Large intestine (tissue), 3 donors: Measurements from ENCODE around the gene PSMG3. TPM values are rescaled to one million over a fixed set of nuclear protein-coding genes. Genes with fewer than 3 reads are reported as not detected.

ENCODE experiments used
- DNase-seq, 2 donors: peaks; one replicate each; pipeline versions ENCODE4 v3.0.0 to v3.0.0-alpha.2; 2013
- H3K27ac ChIP-seq: one replicate; pipeline ENCODE4 v1.5.1; 2013; ENCODE audit warnings: low read length
- H3K27me3 ChIP-seq: 2 replicates; pipeline ENCODE4 v1.6.1; 2013; ENCODE audit warnings: low read length; ENCODE audit not compliant: control insufficient read depth, insufficient read depth
- H3K36me3 ChIP-seq: 2 replicates; pipeline ENCODE4 v1.6.1; 2013; ENCODE audit warnings: low read length; ENCODE audit not compliant: control insufficient read depth, insufficient read depth
- H3K4me1 ChIP-seq: one replicate; pipeline ENCODE4 v1.6.1; 2013; ENCODE audit warnings: low read length; ENCODE audit not compliant: control insufficient read depth, insufficient read depth
- H3K4me3 ChIP-seq: one replicate; pipeline ENCODE4 v1.5.1; 2013; ENCODE audit warnings: low read length
- H3K9me3 ChIP-seq: one replicate; pipeline ENCODE4 v1.6.1; 2013; ENCODE audit warnings: mild to moderate bottlenecking, low read depth, low read length, moderate library complexity; ENCODE audit not compliant: control insufficient read depth
- WGBS: methylation state at CpG from one replicate; pipeline ENCODE4 v1.1.5; 2013; ENCODE audit warnings: low lambda C conversion rate; ENCODE audit not compliant: insufficient coverage; 5-methylcytosine and 5-hydroxymethylcytosine counted together
- polyA plus RNA-seq: library from polyadenylated mRNA; unstranded; fragments of 120-200 nt; gene quantifications from one replicate; pipeline ENCODE4 v1.2.1, GENCODE V29; 2013

Gene PSMG3
- polyA plus RNA-seq, 1 donor, result 31.7 TPM

DNA sequence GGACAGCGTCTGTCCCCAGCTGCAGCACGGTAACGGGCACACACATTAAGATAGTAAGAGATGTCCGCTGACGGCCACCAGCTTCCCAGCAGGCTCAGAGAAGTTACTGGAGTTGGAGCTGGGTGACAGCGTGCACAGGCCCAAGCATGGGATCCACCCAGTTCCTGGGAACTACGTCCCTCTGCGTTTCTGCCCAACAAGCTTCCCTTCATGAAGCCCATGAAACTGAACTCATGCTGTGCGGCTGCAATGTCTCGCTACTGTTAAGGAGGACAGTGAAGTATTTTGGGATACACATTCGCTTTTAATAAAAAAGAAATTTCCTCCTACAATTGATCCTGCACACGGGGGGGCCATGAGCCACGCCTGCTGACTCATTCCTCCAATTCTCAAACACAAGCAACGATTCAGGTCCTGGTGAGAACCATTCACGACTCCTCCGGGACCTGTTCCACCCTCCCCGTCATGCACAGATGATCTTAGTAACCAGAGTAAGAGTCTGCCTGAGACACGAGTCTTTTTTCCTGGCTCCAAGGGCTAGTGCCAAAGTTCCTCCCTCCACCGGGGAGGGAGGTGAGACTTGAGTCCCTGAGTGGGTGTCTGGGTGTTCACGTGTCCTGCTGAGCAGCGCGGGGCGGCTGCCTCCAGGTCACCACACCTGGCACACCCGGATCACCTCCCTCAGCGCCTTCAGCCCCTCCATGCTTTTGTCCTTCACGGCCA, 2.6 kb downstream of the PSMG3 start:
- peak; percentile 72 to 78 for DNase-seq
- WGBS, result 100% methylated on average over 1 of the region's 26 CpGs
- H3K4me3 ChIP-seq, result peak overlapping the region; percentile 6
- no peaks in the 10 kb centered on the region for H3K9me3 ChIP-seq
- peak overlapping the region; percentile 90 for H3K27ac ChIP-seq
- H3K36me3 ChIP-seq, result peaks cover 10% of the 10 kb centered on the region
- H3K4me1 ChIP-seq, result peaks cover 49% of the 10 kb centered on the region
- H3K27me3 ChIP-seq, result no peaks in the 10 kb centered on the region

DNA sequence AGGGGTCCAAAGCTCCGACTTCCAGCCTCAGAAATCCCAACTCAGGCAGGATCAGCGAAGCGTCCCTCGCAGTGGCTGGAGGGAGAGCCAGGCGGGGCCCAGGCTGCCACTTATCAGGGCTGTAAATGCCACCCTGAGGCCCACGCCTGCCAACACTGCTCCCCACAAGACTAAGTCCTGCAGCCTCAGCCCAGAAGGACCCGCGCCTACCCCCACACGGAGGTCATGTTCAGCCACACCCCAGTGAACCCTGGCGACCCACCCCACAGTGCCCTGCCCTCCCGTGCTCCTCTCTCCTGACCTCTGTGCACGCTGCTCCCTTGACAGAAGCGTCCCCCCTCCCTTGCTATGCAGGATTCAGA, 3.2 kb downstream of the PSMG3 start:
- Histone ChIP-seq H3K9me3 (no peaks in the 10 kb centered on the region), H3K27ac (peak overlapping the region; percentile 90), H3K4me1 (peaks cover 46% of the 10 kb centered on the region), H3K36me3 (peaks cover 10% of the 10 kb centered on the region), H3K27me3 (no peaks in the 10 kb centered on the region), H3K4me3 (peak overlapping the region; percentile 23)
- no CpG with 5 or more reads among the region's 13 CpGs for WGBS
- peak; percentile 81 to 84 for DNase-seq

DNA sequence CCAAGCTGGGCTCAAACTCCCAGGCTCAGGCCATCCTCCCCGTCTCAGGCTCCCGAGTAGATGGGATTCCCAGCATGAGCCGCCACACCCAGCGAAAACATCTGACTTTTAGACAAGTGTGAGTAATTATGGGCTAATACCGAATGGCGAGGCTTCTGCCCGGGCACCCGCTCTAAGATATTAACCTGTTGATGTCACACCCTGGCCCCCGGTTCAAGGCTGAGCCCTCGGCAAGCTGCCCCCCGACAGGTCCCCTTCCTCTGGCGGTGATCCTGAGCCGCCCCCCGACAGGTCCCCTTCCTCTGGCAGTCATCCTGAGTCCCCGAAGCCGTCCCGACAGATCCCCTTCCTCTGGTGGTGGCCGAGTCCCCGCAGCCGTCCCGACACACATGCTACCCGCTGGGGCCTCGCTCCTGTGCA, 5.2 kb downstream of the PSMG3 start:
- Histone ChIP-seq H3K9me3 (no peaks in the 10 kb centered on the region), H3K4me3 (no peak overlapping the region), H3K27me3 (no peaks in the 10 kb centered on the region), H3K36me3 (peaks cover 10% of the 10 kb centered on the region), H3K4me1 (peaks cover 39% of the 10 kb centered on the region), H3K27ac (no peak overlapping the region)
- WGBS, result no CpG with 5 or more reads among the region's 23 CpGs
- no peak for DNase-seq

DNA sequence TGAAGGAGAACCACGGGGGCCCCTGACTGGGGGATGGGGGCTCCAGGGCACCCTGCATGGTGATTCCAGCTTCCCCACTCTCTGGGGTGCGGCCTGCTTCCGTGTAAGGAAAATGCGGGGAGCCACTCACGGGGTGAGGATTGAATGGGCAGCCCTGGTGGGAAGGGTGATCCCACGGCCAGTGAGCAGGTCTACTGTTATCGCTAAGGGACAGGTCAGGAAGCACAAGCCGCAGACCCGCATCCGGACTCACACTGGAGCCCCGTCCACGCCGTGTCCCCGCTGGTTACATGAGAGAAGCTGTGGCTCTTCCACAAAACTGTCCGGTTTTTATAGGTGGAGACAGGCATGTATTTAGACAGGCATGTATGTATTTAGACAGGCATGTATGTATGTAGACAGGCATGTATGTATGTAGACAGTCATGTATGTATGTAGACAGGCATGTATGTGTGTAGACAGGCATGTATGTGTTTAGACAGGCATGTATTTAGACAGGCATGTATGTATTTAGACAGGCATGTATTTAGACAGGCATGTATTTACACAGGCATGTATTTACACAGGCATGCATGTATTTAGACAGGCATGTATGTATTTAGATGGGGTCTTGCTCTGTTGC, 5.7 kb downstream of the PSMG3 start:
- DNase-seq, result no peak
- no peaks in the 10 kb centered on the region for H3K27me3 ChIP-seq
- H3K4me3 ChIP-seq, result no peak overlapping the region
- H3K9me3 ChIP-seq, result no peaks in the 10 kb centered on the region
- peaks cover 10% of the 10 kb centered on the region for H3K36me3 ChIP-seq
- no peak overlapping the region for H3K27ac ChIP-seq
- no CpG with 5 or more reads among the region's 15 CpGs for WGBS
- peaks cover 36% of the 10 kb centered on the region for H3K4me1 ChIP-seq

DNA sequence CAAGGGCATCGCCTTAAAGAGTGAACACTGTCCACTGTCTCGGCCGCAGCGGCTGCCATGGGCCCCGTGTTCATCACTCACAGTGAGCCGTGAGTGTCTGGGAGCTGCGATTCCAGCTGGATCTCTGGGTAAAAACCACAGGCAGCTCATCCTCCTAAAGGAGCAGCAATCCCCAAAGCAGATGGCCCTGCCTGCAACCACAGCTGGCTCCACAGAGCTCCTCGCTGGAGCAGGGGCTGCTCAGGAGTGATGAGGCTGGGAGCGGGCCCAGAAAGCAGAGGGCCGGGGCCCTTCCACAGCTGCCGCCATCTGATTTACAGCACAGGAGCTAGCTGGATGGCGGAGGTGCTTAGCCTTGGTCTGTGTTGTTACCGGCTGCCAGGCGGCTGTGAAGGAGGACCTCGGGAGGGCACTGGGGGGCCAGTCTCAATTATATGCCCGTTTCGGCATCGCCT, 7.2 kb downstream of the PSMG3 start:
- DNase-seq, result no peak

DNA sequence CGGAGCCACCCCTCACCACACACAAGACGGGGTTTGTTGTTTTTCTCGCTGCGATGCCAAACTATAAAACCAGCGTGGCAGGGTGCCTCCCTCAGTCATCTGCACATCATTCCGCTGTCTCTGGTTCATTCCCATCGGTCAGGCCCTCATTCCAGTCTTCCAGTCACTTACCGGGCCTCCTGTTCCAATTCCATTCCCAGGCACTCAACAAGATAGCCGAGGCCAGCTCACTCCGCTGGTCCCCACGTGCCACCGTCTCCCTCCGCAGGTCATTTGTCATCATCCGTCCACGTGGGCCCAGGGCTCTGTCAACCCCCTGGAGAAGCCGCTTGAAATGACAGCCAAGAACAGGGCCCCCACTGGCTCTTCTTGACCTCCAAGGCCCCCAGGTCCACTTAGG, 7.7 kb downstream of the PSMG3 start:
- H3K27ac ChIP-seq, result peak overlapping the region; percentile 17
- H3K9me3 ChIP-seq, result no peaks in the 10 kb centered on the region
- H3K4me3 ChIP-seq, result no peak overlapping the region
- no CpG with 5 or more reads among the region's 16 CpGs for WGBS
- H3K27me3 ChIP-seq, result no peaks in the 10 kb centered on the region
- no peak for DNase-seq
- H3K4me1 ChIP-seq, result peaks cover 30% of the 10 kb centered on the region
- H3K36me3 ChIP-seq, result peaks cover 6% of the 10 kb centered on the region

More for the DNA sequence above, 7.2 kb downstream of the PSMG3 start:
- Histone ChIP-seq H3K4me1 (peaks cover 32% of the 10 kb centered on the region), H3K36me3 (peaks cover 10% of the 10 kb centered on the region), H3K27me3 (no peaks in the 10 kb centered on the region), H3K9me3 (no peaks in the 10 kb centered on the region), H3K4me3 (no peak overlapping the region), H3K27ac (peak overlapping the region; percentile 17)
- WGBS, result 100% methylated on average over 2 of the region's 18 CpGs

DNA sequence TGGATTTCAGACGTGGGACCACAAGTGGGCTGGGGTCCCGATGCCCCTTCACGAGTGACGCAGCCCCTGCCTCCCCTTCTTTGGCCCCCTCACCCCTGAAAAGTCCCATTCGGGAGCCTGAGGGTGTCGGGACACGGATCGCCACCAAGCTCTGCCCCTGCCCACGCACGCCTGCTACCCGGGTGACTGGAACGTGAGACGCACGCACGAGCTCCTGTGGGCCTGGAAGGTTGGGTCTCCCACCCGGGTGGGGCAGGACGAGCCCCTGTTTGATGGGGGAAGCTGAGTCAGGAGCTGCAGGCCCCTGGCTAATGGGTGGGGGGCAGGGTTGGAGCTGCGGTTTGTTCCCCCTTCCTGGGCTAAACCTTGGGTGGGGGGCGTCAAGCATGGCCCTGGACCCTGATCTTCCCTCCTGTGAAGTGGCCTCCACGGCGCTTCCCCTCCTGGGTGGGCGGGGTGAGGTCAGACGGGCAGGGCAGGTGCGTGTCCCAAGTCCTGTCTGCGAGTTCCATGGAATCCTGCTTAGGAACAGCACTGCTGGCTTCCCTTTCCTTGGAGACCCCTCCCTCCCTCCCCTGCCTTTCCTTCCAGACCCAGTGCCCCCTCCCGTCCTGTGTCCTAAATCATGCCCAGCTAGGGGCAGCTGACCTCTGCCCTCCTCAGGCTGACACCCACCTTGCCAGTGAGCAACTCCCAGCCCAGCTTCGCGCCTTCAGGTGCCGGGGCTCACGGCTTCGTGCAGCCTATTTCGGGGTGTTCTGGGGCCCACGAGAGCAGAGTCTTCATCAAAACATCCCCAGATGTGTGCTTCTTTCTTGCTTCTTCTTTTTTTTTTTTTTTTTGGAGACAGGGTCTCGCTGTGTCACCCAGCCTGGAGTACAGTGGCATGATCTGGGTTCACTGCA, 8.5 kb downstream of the PSMG3 start:
- Histone ChIP-seq H3K4me1 (peaks cover 30% of the 10 kb centered on the region), H3K27me3 (no peaks in the 10 kb centered on the region), H3K4me3 (no peak overlapping the region), H3K27ac (no peak overlapping the region), H3K9me3 (no peaks in the 10 kb centered on the region), H3K36me3 (peaks cover 2% of the 10 kb centered on the region)
- DNase-seq, result no peak
- WGBS, result no CpG with 5 or more reads among the region's 34 CpGs

DNA sequence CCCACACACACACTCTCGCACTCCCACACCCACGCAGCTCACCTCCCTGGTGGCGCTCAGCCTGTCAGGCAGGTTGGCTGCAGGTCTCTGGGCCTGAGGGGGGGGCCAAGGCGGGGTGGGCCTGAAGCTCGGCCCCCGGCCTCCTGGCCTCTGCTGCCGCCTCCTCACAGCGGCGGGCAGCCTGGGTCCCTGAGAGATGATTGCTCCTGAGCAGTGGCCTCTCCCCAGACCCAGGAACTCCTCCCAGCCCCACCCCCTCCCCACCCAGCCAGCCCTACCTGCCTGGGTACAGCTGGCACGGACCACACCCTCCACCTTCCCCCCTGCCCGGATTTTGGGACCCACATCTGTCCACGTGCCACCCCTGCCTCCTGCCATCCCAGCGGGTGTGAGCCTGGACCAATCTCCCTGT, 9.2 kb downstream of the PSMG3 start:
- peaks cover 31% of the 10 kb centered on the region for H3K4me1 ChIP-seq
- no CpG with 5 or more reads among the region's 13 CpGs for WGBS
- H3K9me3 ChIP-seq, result no peaks in the 10 kb centered on the region
- H3K36me3 ChIP-seq, result peaks cover 2% of the 10 kb centered on the region
- no peak for DNase-seq
- no peaks in the 10 kb centered on the region for H3K27me3 ChIP-seq
- H3K27ac ChIP-seq, result no peak overlapping the region
- no peak overlapping the region for H3K4me3 ChIP-seq

DNA sequence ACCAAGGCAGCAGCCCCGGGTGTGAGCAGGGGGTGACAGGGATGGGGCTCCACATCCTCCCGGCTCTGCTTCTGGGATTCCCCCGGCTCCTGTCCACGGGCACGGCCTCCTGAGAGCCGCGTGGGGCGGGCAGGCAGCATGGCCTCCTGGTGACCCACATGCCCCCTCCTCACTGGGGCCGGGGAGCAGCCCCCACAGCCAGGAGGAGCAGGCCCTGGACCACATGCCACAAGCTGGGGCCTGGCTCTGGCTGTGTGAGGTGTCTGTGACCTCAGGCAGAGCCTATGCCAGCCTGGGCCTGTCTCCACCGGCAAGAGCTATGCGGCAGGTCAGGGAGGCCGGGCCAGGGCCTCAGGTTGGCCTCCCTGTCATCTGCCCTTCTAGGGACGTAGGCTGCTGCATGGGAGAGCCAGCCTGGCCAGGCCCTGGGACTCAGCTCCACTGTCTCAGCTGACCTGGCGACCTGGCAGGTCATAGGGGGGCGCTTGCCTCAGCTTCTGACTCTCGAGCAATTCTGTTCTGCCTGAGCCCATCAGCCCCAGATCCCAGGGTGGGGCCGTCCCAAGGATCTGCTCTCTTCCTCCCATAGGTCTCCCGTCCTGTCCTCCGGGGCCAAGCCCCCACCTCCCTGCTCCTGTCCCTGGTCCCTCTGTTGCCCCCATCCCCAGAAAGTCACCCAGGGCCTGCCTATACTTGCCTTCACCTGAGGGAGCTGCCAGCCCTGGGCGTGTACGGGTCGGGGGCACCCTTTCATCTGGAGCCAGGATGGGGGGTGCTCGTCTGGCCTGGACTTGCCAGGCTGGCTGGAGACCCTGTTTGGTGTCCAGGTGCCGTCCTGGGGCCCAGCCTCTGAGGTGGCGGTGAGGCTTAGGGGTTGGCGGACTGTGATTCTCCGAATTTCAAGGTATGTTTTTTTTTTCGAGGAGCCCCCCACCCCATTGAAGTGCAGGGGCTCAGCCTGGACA, 9.9 kb downstream of the PSMG3 start:
- DNase-seq, result no peak
- no peak overlapping the region for H3K27ac ChIP-seq
- no CpG with 5 or more reads among the region's 28 CpGs for WGBS

More for the DNA sequence above, 9.9 kb downstream of the PSMG3 start:
- peaks cover 35% of the 10 kb centered on the region for H3K4me1 ChIP-seq
- no peak overlapping the region for H3K4me3 ChIP-seq
- H3K9me3 ChIP-seq, result no peaks in the 10 kb centered on the region
- no peaks in the 10 kb centered on the region for H3K36me3 ChIP-seq
- no peaks in the 10 kb centered on the region for H3K27me3 ChIP-seq
